Lung microvascular endothelial cell (primary cell): ENCODE results near the gene CCDC69. TPM values are rescaled to one million over a fixed set of nuclear protein-coding genes. Genes with fewer than 3 reads are reported as not detected.

Experiments
- DNase-seq, 2 donors: peaks; one replicate each; pipeline versions ENCODE4 v3.0.0 to v3.0.0-alpha.2; 2010; ENCODE audit warnings: low read depth in 2 of 2
- total RNA-seq: library from RNA; depleted of rRNA; stranded (reverse); fragments of >200 nt; gene quantifications from 2 replicates; pipeline ENCODE4 v1.2.1, GENCODE V29; 2014

Gene CCDC69
- total RNA-seq, 1 donor from 2014 or later, result 0.99 TPM

DNA sequence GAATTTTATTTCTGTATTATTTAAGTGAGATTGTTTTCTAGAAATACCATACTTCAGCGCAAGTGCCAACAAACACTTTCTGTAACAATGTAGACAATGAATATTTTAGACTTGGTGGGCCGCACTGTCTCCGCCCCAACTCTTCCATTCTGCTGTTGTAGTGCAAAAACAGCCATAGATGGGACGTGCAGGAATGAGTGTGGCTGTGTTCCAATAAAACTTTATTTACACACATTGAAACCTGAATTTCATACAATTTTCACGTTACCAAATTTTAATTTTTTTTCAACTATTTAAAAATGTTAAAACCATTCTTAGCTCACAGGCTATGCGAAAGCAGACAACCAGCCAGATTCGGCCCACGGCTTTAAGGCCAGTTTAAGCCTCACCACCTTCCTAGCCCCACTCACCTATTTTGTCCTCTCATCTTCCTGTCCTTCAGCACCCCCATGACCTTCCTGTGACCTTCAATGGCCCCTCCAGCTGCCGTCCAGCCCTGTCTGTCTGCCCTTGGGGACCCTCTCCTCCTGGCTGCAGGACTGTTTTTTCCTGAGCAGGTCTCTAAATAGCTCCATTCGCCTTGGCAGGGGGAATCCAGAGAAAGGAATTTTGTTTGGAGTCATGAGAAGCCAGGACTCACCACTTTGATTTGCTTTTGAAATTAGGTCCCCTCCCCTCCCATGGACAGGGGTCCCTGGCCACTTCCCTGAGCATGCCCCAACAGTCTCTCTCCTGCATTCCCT is 55.1 kb downstream of the CCDC69 start:
- no peak for DNase-seq

DNA sequence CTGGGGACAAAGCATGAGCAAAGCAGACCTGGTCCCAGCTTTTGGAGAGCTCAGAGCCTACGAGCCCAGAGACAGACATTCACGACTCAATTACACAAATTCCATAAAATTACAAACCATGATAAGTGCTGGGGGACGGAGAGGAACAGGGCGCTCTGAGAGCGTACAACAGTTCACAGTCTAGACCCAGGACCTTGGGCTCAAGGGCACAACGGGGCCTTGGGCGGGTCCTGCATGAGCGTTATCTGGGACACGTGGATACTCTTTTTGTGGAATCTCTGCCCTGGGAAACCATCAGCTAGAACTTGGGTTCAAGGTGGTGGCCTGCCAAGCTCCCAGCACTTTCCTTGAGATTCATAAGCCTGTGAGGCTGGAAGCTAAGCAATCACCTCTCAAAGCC is 56.9 kb downstream of the CCDC69 start:
- DNase-seq, result no peak

DNA sequence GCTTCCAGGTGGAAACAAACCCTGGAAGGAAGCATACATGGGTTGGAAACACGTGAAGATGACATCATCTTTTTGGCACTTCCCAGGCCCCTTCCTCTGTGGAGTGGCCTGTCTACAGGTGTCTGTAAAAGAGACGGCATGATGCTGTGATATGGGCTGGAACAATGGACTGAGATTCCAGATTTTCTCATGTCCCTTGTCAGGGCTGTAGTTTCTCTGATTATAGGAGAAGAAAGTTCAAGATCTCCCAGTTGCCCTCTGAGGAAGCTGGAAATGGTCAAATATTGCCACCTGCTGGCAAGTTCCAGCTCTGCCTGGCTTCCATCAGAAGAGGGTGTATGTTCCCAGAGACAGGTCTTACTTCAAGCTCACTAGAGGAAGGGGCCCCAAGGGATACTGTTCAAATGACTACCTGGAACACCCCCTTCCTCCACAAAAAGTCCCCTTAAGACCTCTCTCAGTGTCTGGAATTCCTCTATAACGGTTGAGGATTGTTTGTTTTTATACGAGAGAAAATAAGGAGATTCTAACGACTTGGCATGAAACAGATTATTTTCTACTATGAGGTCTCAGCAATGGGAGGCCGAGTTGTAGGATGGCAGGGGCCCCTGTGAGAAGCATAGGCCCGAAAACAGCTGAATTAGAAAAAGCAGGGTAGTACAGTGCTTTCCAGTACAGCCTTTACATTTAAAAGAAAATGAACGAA is 59.1 kb downstream of the CCDC69 start:
- DNase-seq, result peak; percentile 71 to 85

DNA sequence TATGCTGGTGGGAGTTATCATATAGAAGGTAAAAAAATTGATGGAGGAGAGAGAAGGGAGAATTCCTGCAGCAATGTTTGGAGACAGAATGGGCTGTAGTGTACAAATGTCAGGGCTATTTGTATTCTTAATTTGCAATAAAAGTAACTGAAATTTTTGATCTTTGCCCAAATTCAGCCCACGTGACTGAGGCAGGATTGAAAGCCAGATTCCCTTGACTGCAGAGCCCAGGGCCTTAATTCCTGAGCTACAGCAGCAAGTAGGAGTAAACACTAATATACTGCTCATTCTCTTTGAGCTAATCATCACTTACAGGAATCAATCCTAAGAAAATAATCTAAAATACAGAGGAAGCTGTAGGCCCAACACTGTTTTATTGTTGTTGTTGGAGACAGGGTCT is 61.1 kb downstream of the CCDC69 start:
- no peak for DNase-seq

DNA sequence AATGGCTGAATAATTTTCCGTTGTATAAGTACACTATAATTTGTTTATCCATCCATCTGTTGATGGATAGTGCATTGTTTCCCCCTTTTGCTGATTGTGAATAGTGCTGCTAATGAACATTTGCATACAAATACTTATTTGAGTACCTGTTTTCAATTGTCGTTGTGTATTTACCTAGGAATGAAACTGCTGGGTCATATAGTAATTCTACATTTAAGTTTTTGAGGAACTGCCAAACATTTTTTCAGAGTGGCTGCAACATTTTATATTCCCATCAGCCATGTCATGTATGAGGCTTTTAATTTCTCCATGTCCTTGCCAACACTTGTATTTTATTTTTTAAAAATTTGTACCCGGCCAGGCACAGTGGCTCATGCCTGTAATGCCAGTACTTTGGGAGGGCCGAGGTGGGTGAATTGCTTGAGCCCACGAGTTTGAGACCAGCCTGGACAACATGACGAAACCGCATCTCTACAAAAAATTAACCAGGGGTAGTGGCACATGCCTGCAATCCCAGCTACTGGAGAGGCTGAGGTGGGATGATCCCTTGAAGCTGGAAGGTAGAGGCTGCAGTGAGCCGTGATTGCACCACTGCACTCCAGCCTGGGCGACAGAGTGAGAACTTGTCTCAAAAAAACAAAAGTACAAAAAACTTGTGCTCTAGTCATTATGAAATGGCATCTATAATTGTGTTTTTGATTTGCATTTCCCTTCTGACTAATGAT is 64.1 kb downstream of the CCDC69 start:
- DNase-seq, result no peak

DNA sequence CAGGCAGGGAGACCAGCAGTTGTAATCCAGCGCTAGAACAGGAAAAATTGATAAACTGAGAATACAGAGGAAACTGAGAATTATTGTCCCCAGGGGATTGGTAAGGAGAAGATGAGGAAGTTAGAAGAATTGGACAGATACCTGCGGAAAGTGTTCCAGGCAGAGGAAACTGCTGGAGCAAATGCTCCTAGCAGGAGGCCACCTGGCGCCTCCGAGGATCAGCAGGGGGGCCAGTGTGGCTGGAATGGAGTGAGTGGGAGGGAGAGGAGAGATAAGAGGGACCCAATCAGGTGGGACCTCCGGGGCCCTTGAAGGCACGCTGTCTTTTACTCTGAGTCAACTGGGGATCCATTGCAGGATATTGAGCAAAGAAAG is 65.6 kb downstream of the CCDC69 start:
- no peak for DNase-seq

DNA sequence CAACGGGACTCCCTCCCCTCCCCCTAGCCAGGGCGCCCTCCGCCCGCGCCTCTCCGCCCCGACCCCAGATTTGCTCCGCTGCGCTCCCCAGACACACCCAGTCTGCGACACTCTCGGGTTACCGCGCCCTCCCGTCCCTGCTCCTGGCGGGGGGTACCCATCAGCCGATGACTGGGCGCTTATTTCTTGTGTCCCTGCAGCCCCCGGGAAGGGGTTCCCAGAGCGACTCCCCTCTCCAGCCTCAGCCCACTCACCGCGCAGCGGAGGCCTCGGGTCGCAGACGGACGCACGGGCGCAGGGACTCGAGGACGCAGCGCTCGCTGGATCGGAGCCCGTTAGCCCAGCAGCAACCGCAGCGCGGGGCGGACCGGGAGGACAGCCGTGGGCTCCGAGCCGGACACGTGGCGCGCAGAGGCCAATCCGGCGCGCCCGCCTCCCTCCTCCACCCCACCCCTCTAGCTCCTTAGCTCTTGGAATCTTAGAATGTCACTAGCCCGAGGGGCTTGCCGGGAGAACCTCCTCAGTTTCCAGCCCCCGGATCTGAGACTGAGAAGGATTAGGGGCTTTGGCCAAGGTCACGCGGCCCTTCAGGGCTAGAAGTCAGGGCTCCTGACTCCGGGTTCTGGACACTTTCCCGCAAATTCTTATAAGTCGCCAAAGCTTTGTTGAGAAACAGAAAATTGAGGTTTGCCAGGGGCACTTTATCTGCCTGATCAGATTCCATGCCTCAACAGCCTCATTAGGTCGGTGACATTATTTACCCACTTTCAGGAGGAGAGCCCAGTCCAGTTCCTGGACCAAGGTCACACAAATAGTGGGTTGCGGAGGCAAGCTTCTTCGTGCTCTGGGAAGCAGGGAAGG is 66.2 kb downstream of the CCDC69 start, which contains the start of gene ANXA6:
Gene ANXA6 (minus strand): TSS at position 354 of the 861 bp plus-strand sequence. CDS start 9,878 bp downstream, outside the sequence.
- peak; percentile 50 to 85 for DNase-seq

DNA sequence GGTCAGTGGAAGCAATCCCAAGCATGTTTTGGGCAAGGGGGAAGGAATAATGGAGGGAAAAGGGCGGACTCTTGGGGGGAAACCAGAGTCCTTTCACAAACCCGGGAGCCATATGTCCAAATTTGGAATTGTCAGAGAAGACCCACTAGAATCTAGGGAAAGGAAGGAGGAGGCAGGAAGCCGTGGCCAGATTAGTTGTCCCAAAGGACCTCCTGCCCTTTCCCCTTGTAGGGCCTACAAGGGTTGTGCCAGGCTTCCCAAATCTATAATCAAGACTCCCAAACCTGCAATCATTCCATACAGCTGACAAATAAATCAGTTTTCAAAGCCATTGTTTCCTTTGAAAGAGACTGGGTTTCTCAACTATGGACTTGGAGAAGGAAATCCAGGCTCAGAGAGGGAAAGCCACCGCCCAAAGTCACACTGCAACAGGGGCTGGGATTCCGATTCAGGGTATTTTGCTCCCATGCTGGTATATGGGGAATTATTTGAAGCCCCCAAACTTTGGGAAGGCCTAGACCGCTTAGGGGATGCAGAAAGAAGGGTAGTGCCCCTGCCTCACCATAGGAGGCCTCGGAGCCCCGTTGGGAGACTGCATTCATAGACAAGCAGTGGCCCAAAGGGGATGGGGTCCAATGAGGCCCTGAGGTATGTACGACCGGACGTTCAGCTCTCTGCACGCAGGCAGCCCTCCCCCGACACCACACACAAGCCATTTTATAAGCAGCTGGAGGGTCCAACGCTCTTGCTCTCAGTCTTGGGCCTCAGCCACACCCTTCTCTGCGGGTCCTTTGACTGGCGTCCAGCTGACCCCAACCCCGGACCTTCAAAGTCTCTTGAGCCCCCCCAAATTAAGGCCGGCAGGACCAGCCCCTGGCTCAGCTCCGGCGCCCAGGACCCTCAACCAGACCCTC is 67.1 kb downstream of the CCDC69 start:
- peak in 1 of 2 donors; percentile 49 for DNase-seq

DNA sequence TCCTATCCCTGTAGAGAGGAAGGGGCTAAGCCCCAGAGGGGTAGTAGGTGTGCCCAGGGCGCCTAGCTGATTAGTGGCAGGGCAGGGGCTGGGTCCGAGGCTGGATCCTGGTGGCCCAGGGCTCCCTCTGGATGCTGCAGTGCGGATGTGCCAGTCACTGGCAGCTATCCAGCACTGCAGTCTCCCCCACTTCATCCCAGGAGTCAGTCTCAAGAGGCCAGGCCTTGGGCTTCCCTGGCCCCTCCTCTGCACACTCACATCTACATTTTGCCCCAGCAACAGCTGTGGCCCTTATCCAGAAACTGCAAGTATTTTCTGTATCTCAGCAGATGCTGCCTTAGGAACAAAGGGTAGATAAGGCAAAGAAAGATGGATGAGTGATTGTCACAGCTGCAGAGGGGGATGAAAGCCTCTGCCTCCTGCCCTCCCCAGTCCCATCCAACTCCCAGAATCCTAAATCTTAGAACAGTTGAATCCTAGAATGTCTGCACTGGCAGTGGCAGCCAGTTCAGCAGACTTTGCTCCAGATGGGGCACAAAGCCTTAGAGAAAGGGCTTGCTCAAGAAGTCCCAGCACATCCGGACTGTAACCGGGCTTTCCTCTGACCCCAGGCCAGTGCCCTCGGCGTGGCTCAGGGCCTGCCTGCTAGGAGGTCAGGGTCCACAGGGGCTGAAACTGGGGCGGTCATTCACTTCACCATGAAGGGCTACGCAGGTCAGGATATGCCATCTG is 68.0 kb downstream of the CCDC69 start:
- DNase-seq, result peak in 1 of 2 donors; percentile 54

DNA sequence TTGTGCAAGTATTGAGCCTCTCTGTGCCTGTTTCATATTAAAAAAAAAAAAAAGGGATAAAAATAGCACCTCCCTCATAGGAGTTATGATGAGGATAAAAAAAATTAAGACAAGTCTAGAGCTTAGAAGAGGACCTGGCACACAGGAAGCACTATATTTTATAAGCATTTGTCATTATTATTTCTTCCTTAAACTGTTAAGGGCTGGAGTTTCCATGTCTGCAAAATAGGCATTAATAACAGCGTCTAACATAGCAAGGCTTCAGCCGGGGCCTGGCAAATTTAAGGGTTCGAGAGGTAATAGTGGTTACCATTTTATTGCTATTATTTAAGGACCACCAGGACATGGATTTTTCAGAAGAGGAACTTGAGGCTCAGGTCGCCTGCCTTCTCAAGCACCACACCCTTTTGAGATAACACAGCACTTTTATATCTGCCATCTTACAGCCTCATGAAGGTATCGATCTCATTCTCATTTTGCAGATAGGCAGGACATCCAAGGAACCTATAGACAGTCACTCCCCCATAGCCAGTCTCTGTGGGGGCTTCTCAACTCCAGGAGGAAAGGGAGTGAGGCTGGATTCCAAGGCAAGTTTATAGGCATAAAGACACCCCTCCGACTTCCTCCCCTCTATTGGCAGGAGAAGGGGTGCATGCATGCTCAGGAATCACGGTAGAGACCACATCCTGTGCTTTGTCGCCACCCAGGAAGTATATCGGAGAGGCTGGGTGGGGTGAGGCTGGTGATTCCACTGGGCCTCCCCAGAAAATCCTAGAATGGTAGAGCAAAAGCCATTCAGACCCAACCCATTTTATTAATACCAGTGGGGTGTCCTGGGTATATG is 68.7 kb downstream of the CCDC69 start:
- no peak for DNase-seq

DNA sequence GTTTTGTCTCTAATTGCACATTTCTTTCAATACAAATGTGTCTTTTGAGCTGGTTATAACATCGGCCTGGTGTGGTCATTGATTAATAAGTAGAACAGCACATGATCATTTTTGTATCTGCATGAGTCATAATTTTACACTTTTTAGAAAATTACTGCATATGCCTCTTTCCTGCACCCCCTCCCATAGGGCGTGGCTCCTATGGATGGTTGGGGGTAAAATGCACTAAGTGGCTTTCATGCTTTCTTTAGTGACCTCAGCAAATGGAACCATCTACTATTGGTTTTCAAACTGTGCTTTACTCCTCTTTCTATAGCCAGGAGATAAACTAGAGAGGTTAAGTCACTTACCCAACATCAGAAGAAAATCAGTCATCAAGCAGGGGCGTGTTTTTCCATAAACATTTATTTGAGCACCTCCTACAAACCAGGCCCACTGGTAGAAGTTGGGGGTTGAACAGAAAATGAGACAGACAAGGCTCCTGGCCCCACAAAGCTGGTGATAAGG is 70.1 kb downstream of the CCDC69 start:
- no peak for DNase-seq

DNA sequence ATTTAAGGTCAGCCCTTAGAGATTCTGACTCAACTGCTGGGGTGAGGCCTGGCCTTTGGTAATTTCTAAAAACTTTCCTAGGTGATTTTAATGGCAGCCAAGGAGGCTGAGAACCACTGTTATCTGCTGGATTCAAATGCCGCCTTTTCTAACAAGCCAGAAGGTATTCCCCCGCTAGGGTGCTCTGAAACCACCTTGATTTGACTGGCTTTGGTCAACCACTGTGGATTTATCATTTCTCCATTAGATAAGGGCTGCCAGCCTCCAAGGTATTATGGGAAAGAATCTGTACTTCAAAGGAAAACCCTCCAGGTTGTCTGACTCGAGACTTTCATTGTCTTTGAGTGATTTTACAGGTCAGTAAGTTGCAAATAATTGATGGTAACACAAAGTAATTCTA is 70.6 kb downstream of the CCDC69 start:
- DNase-seq, result no peak

DNA sequence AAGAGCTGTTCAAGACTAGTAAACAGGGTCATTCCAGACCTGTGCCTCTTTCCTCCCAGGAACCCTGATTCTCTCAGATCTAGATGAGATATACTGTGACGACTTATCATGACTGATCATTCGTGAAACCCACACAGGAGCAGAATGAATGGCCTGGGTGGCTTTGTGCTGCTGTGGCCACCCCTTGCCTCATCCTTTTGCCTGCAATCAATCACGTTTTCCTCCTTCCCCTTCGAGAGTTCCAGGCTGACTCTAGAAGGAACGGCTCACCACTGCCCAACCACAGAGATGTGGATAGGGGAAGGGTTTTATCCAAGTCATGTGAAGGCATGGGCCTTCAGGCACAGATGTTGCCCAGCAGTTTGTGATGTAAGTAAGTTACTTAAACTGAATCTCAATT is 72.1 kb downstream of the CCDC69 start:
- DNase-seq, result no peak

DNA sequence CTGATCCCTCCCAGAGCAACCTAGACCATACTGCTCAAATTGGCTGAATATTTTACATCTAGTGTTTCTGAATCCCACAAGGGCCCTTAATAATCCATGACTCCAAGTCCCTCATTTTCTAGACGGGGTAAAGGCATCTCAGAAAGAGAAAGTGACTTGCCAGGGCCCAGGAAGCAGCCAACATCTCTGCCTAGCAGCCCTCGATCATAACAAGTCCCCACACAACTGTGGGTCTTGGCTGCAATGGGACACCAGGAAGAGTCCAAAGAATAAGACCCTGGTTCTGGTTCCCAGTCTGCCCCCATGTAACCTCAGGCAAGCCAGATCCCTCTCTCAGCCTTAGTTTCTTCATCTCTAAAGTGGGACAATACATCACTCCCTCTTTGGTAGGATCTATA is 72.6 kb downstream of the CCDC69 start:
- DNase-seq, result no peak

DNA sequence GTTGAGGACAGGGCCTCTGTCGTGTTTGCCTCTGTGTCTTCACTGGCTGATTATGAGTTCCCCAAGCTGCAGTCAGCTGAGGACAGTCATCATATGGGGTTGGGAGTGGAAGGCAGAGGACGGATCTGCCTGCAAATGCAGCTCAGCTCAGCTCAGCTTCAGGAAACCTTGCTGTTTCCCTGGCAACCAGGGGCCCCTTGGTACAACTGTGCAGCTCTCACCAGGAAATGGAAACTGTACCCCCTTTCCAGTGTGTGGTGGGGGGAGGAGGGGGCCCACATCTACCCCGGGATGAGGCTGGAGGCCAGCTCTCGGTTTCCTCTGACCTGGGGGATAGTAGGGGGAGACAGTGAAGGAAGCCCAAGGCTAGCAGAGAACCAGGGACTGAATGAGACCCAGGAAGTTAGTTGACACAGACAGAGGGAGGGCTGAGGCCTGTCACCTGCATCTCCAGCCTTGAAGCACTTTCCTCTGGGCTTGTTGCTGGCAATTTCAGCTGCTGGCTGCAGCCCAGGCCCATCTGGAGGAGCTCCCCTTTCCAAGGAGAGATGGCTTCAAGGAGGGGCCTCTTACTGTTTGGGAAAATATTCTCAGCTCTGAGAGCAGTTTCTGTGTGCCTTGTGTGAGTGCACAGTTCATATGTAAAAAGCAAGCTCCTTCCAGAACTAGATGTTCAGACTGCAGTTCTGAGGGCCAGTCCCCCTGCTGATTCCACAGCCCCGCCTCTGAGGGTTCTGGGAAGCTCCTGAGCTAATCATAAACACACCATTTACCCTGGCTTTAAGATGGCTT is 73.2 kb downstream of the CCDC69 start:
- peak in 1 of 2 donors; percentile 65 for DNase-seq

DNA sequence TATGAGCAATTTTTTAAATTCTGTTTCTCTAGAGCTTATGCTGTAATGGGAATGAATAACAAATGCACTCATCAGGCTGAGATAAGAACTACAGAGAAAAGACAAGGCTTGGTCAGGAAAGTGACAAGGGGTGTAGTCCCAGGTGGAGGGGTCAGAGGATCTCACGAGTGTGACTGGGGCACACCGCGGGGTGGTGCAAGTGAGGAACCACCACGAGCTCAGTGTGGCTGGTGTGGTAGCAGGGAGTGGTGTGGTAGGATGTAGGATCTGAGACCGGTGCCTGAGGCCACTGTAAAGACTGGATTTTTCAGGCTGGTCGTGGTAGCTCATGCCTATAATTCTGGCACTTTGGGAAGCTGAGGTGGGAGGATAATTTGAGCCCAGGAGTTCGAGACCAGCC is 75.3 kb downstream of the CCDC69 start:
- no peak for DNase-seq

DNA sequence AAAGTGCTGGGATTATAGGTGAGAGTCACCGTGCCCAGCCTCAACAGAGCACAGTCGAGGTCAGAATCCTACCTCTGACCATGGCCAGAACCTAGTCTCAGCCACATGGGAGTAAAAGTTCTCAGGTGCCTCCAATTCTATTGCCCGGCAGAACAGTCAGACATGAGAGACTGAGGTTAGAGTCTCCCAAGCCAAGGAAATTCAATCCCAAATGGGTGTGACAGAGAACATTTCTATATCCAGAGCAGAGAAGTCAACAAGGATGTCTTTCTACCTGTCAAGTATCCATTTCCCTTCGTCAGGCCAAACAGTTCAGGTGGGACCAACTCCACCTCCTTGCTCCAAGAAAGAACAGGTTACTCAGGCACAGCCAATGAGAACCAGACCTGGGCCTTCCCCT is 76.9 kb downstream of the CCDC69 start:
- no peak for DNase-seq

DNA sequence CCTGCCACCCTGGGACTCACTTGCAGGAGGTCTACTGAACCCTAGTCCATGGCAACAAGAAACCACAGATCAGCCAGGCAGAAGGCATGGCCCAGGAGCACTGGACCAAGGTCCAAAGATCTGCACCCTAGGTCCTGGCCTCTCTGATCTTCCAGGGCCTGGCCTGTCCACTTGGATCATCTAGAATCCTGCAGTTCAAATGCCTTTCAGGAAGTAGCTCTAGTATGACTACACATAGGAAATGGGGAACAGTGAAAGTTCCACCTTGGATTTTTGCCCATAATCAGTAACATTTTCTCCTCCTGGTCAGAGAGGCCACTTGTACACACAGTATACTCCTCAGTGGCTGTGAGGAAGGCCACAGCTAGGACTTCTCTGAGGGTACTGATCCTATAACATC is 77.8 kb downstream of the CCDC69 start:
- peak; percentile 18 to 57 for DNase-seq
